Astrocyte (in vitro differentiated cells and primary cell): ENCODE results near the gene PRMT3.

Experiments
- CTCF ChIP-seq: IDR thresholded peaks from 2 replicates; pipeline ENCODE4 v1.5.1; 2011; ENCODE audit warnings: low read depth, mild to moderate bottlenecking, inconsistent platforms, low read length, moderate library complexity; ENCODE audit not compliant: insufficient read depth
- EZH2 ChIP-seq: IDR thresholded peaks from 2 replicates; pipeline ENCODE4 v1.6.1; 2012; ENCODE audit warnings: mild to moderate bottlenecking, low read length, inconsistent platforms; ENCODE audit not compliant: insufficient read depth

GRCh38 chr11:20479513-20479912 lies 92.0 kb downstream of the PRMT3 start:
- no peak for TF ChIP-seq CTCF
- TF ChIP-seq EZH2: no peak
